Peyer's patch (tissue), 4 donors: Measurements from ENCODE around the gene RNASEL.

Source experiments
- POLR2A ChIP-seq, 2 donors: fragments of 450-650 bp; IDR thresholded peaks; one replicate each; pipeline ENCODE4 v1.5.1; 2017; ENCODE audit warnings: antibody characterized with exemption in 2 of 2, mild to moderate bottlenecking in 2 of 2, moderate library complexity in 2 of 2
- TF ChIP-seq, protein P1 (sequence below), 6 experiments: fragments of 450-650 bp in 4 of 6; fragments of 200-600 bp in 2 of 6; sonication (generic) in 1 of 6; IDR thresholded peaks; one replicate each; pipeline ENCODE4 v1.5.1; 2017 to 2019; ENCODE audit warnings: antibody characterized with exemption in 6 of 6, mild to moderate bottlenecking in 3 of 6, moderate library complexity in 1 of 6

DNA sequence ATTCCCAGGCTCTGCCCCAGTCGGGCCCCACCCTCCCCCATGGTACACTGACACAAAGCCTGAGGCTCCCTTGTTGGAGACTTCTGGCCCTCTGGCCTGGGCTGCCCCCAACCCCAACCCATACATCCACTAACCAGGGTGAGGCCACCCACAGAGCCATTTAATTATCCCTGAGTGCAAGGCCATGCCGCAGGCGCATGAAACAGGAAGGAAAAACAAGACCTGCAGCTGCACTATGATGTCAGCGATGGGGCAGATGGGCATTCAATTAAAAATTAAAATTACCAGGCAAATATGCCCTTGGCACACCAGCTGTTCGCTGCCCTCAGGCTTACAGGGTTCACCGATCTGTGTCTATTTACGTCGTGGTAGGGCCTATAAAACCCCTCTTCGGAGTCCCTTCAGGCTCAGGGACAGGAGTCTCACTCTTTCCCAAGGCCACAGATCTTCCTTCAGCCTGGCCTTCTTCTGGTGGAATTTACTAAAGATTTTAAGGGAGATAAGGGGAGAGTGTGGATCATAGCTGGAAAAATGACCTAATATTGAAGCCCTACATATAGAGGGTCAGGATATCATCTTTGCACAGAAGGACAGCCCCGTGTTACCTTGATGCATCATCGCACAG is 44.7 kb upstream of the RNASEL start:
- TF ChIP-seq POLR2A (IDR thresholded peaks at IDR 0.05) = no peak
- TF ChIP-seq, protein P1, sequence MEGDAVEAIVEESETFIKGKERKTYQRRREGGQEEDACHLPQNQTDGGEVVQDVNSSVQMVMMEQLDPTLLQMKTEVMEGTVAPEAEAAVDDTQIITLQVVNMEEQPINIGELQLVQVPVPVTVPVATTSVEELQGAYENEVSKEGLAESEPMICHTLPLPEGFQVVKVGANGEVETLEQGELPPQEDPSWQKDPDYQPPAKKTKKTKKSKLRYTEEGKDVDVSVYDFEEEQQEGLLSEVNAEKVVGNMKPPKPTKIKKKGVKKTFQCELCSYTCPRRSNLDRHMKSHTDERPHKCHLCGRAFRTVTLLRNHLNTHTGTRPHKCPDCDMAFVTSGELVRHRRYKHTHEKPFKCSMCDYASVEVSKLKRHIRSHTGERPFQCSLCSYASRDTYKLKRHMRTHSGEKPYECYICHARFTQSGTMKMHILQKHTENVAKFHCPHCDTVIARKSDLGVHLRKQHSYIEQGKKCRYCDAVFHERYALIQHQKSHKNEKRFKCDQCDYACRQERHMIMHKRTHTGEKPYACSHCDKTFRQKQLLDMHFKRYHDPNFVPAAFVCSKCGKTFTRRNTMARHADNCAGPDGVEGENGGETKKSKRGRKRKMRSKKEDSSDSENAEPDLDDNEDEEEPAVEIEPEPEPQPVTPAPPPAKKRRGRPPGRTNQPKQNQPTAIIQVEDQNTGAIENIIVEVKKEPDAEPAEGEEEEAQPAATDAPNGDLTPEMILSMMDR (IDR thresholded peaks at IDR 0.05) = no peak
